Ishikawa (cell line): ENCODE data around the gene VWA3B.

Source experiments
- EGR1 ChIP-seq: IDR thresholded peaks from 2 replicates; pipeline ENCODE4 v1.6.1; 2012
- EP300 ChIP-seq: IDR thresholded peaks from 2 replicates; pipeline ENCODE4 v1.6.1; 2012; ENCODE audit warnings: borderline replicate concordance
- FOXM1 ChIP-seq: IDR thresholded peaks from 2 replicates; pipeline ENCODE4 v1.6.1; 2012; ENCODE audit warnings: low read depth, borderline replicate concordance
- RAD21 ChIP-seq: IDR thresholded peaks from 2 replicates; pipeline ENCODE4 v1.6.1; 2012; ENCODE audit warnings: low read depth
- TAF1 ChIP-seq: IDR thresholded peaks from 2 replicates; pipeline ENCODE4 v1.6.1; 2012; ENCODE audit warnings: low read depth, mild to moderate bottlenecking
- TCF12 ChIP-seq: IDR thresholded peaks from 2 replicates; pipeline ENCODE4 v1.6.1; 2012; ENCODE audit warnings: low read depth
- YY1 ChIP-seq: IDR thresholded peaks from 2 replicates; pipeline ENCODE4 v1.6.1; 2012; ENCODE audit warnings: low read depth
- ZBTB7A ChIP-seq: IDR thresholded peaks from 2 replicates; pipeline ENCODE4 v1.6.1; 2012; ENCODE audit warnings: low read depth
- TF ChIP-seq, protein P1 (sequence below): IDR thresholded peaks from 2 replicates; pipeline ENCODE4 v1.6.1; 2012
- TF ChIP-seq, protein P2 (sequence below): IDR thresholded peaks from 2 replicates; pipeline ENCODE4 v1.6.1; 2012

DNA sequence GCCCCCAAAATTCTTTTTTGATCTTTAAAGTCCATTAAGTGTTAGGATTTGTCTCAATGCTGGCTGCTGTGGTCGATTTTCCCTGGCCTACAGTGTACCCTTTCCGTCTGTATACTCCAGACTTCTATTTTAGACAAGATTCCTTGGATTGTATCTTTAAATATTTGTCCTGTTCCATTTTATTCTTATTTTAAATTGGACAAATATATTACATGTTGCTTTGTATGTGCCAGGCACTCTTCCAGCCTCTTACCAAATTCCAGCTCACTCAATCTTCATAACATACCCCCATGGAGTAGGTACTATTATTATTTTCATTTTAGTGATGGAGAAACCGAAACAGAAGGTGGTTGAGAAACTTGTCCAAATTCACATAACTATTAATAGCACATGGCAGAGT, 58.1 kb downstream of the VWA3B start:
- TF ChIP-seq FOXM1 (no peak), EGR1 (no peak), TAF1 (no peak), YY1 (no peak), EP300 (no peak), ZBTB7A (no peak), RAD21 (no peak), TCF12 (no peak)
- TF ChIP-seq, protein P1, sequence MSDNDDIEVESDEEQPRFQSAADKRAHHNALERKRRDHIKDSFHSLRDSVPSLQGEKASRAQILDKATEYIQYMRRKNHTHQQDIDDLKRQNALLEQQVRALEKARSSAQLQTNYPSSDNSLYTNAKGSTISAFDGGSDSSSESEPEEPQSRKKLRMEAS: no peak
- TF ChIP-seq, protein P2, sequence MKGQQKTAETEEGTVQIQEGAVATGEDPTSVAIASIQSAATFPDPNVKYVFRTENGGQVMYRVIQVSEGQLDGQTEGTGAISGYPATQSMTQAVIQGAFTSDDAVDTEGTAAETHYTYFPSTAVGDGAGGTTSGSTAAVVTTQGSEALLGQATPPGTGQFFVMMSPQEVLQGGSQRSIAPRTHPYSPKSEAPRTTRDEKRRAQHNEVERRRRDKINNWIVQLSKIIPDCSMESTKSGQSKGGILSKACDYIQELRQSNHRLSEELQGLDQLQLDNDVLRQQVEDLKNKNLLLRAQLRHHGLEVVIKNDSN: no peak
